Anterior cingulate cortex (tissue), 58 donors: ENCODE measurements around the gene ZNF653.
"Not testable (repeated sequence)": the region's sequence is repeated elsewhere in the genome, so short reads cannot be mapped to it uniquely, and the experiment has no call there.

Experiments used
- DNase-seq, 58 donors: peaks; one replicate each; lab custom pipeline; 2025; lab: John Stamatoyannopoulos, UW

ZNF653 gene

DNA sequence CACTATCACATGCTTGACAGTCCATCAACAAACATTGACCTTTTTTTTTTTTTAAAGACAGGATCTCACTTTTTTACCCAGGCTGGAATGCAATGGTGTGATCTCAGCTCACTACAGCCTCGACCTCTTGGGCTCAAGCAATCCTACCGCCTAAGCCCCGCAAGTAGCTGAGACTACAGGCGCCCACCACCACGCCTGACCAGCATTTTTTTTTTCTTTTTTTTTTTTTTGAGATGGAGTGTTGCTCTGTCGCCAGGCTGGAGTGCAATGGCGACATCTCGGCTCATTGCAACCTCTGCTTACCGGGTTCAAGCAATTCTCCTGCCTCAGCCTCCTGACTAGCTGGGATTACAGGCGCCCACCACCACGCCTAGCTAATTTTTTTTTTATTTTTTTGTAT lies 46.7 kb downstream of the ZNF653 start:
- not testable (repeated sequence) for DNase-seq

DNA sequence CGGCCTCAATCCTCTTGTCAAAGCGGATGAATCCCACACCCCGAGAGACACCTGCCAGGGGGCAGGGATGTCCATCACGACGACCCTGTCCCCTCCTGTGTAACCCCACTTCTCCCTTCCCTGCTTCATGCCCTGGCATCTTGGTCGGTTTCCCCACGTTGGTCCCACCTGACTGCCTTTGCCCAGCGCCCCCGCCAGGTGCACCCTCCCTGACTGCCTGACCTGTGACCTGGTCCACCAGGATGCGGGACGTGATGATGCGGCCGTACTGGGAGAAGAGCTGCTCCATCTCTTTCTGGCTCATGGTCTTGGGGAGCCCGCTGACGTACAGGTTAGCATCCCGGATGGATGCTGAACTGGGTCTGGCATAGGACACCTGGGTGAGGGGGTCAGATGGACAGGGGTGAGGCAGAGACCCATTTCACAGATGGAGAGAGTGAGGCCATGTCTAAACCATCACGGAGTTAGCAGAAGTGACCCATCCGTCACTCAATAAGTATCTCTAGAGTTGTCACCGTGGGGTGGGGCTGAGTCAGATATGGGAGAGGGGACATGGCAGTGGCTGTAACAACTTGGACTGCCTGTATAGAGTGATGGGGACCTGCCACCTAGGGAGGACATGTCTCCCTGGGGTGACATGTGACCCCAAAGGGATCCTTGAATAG lies 47.3 kb downstream of the ZNF653 start:
- no peak for DNase-seq

DNA sequence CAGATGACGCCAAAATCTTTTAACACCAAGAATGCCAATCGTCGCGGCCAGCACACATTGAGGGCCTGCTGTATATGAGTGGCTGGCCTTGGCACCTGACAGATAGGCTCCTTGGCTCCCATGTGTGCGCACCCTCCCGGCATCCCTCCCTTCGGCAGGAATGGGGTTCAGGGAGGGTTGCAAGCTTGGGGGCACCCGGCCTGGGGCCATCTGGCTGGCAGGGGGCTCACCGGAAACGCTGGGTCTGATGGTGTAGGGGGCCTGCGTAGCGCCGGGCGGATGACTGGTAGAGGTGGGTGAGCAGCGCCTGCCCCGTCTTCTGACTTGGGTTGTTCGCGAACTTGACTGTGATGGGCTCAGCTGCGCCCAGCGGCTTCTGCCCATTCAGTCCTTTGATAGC lies 47.8 kb downstream of the ZNF653 start:
- DNase-seq, result no peak

DNA sequence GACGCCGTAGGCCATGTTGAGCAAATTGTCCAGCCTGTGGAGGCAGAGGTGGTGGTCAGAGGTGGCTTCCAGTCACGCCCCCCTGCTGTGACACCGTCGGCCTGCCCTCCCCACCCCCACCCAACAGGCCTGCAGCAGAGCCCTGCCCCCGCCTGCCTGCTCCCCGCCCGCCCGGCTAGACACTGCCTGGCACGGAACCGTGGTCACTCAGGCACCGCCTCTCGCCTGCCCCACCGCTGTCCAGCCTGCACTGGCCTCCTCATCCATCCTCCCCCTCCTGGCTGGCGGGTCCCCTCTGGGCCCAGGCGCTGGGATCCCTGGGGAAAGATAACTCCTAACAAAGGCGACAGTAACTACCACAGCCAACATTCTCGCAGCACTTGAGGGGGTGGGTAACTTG lies 48.5 kb downstream of the ZNF653 start:
- DNase-seq, result peak in 53 of 58 donors; percentile 9 to 95 (median 76)

DNA sequence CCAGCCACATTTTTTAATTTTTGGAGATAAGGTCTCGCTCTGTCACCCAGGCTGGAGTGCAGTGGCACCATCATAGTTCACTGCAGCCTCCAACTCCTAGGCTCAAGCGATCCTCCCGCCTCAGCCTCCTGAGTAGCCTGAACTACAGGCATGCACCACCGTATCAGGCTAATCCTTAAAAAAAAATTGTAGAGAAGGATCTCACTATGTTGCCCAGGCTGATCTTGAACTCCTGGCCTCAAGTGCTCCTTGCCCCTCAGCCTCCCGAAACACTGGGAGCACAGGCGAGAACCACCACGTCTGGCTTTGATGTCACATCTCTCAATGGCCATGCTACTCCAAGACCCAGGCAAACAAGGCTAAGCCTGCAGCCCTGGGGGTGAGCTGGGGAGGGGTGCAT lies 49.0 kb downstream of the ZNF653 start:
- no peak for DNase-seq

DNA sequence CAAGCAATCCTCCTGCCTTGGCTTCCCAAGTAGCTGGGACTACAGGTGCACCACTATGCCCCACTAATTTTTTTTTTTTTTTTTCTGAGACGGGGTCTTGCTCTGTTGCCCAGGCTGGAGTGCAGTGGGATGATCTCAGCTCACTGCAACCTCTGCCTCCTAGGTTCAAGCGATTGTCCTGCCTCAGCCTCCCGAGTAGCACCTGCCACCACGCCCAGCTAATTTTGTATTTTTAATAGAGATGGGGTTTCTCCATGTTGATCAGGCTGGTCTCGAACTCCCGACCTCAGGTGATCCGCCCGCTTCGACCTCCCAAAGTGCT lies 50.4 kb downstream of the ZNF653 start:
- not testable (repeated sequence) for DNase-seq

DNA sequence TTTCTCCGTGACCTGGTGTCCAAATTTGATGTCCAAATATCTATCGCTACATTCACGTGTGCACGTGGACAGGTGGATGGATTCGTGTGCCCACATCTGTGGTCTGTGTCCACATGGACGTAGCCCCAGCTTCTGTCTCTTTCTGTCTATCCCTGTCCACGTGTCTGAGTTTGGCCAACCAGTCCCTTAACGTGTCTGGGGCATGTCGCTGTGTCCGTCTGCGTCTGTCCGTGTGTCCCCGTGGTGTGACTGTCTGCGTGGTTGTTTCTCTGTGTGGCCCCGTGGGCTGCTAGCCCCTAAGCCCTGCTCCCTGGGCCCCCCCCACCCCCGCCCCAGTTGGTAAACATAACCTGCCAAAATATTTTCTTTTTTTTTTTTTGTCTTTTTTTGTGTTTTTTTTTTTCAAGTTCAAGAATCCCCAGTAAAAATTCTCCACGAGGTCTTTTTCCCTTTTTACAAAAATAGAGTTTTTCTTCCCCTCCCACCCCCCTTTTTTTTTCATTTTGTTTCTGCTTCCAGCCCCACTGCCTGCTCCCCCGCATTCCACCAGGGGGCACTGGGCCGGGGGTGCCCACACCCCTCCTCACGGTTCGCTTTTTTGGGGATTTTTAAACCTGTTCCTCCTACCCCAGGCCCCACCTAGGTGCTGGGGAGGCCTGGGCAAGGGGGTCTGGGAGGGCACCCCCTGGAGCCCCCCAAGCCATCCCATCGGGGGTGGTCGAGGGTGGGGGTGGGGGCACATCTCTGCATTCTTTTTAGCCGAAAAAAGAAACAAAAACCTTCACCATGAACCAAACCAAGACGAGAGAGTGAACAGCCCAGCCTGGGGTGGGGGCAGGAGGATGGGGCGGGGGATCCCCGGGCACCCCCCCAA lies 51.9 kb downstream of the ZNF653 start:
- DNase-seq, result no peak

DNA sequence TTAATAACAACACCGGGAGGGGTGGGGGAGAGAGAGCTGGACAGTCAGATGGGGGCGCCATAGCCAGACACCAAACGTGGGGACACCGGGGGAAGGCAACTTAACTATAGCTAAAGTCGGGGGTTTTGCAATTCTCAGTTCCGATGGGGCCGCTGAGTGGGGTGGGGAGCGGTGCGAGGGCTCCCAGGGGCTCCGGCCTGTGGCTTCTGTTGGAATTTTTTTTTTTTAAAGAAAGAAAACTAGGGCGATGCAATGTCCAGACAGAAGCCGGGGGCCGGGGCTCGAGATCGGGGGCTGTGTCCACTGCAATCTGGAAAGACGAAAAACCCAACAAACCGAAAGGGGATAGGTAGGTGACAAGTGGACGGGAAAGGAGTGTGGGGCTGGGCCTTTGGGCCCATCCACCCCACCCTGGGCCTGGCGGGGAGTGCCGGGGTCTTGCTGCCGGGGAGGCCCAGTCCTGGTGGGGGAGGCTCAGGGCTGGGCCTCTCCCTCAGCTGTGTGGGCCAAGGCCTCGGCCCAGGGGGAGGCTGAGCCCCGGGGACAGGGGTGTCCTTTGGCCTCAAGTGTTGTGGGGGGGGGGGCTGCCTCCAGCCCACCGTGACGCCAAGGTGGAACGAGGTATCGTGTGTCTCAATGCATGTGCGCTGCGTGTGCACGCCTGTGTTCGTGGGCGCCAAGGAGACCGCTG lies 52.9 kb downstream of the ZNF653 start:
- DNase-seq, result peak in 4 of 58 donors; percentile 7 to 16 (median 12)

DNA sequence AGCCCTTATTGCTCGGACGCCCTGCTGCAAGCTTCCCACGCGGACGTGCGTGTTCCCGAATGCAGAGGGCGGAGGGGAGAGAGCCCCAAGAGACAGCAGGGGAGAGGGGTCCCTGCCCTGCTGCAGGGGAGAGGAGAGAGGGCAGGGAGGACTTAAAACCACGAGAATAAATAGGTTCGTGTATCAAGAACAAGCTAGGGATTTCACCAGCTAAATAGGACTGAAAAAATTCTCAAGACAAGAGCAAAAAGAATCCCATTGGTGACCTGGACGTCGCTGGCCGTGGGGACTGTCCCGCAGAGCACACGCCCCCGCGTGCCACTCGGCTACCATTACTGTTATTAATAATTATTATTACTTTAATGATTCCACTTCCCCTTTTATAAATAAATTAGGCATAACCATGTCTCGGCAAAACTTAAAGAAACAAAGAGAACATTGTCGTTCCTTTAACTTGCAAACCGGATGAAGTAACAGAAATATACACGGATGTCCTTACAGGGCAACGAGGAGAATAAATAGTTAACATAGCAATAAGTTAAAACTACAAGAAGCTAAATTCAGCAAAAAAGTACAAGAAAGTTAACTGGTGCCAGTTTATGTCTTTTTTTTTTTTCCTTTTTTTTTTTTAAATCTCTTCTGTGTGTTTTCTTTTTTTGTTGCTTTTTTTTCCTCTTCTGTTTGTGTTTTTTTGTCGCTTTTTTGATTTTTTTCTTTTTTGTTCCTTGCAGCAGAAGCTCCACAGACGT lies 53.6 kb downstream of the ZNF653 start:
- DNase-seq, result no peak

DNA sequence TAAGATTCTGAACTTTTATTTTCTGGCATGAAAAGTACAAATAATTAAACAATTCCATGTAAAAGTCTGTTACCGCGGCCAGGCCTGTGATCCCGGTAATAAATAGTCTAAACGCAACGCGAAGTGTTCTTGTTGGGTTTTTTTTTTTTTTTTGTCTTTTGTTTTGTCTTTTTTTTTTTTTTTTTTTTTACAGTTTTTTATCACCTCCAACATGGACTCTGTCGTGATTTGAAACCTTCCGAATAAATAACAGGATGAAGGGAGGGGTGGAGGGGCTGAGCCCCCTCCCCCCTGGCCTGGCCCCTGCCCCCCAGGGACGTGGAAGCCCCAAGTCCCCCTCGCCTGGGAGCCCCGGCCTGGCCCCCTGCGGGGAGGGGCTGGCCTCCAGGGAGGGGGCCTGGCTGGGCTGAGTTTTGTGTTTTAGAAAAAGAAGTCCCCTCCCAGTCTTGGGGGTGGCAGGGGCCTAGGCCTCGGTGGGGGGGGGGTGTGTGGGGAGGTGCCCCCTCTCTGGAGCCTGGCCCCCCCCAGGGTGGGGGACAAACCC lies 54.2 kb downstream of the ZNF653 start:
- DNase-seq, result no peak

DNA sequence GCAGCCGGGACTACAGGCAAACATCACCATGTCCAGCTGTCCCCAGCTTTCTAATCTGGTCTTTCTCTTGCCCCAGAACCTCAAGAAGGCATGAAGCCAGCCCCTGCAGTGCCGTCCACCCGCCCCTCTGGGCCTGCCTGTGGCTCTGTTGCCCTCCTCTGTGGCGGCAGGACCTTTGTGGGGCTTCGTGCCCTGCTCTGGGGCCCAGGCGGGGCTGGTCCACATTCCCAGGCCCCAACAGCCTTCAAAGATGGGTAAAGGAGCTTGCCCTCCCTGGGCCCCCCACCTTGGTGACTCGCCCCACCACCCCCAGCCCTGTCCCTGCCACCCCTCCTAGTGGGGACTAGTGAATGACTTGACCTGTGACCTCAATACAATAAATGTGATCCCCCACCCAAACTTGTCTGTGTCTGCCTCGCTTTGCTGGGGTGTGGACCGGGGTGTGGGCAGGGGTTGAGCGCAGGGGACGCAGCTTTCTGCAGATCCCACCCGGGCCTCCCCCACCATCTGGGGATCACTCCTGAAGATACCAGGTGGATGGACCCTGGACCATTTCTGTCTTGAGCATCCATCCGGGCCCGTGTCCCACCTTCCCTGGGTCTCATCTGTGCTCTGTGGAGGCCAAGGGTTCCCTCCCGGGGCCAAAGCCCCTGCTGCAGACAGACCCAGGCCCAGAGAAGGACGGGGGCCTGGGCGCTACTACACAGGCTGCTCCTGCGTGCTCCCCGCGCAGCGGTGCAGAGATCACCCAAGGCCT lies 54.9 kb downstream of the ZNF653 start:
- no peak for DNase-seq

DNA sequence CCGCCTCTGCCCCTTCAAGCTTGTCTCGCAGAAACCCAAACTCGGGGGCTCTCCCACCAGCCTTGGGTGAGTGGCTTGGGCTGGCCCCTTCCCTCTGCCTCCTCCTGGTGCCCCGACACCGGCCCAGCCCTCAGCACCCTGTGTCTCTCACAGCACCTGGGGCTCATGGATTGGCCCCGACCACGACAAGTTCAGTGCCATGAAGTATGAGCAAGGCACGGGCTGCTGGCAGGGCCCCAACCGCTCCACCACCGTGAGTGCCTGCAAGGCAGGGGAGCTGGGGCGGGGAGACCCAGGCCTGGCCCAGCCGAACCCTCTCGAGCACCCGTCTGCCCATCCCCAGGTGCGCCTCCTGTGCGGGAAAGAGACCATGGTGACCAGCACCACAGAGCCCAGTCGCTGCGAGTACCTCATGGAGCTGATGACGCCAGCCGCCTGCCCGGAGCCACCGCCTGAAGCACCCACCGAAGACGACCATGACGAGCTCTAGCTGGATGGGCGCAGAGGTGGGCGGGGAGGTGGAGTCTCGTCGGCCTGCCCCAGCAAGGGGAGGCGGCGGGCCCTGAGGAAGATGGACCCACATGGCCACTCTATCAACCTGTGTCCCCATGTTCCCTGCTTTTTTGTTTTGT lies 56.6 kb downstream of the ZNF653 start:
- peak in 1 of 58 donors; percentile 45 for DNase-seq

DNA sequence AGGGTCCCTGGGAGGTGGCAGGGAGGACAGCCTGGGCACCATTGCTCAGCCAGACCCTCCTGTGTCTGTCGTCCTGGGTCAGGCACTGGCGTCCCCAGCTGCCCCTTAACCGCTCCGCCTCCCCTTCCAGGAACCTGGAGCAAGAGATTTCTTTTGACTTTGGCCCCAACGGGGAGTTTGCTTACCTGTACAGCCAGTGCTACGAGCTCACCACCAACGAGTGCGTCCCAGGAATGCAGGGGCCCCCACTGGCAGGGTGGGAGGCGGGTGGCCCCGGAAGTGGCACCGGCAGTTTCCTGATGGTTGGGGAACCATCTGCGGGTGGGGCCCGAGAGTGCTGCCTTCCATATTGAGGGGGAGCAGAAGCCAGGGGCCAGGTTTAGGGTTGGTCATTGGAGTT lies 57.2 kb downstream of the ZNF653 start:
- DNase-seq, result no peak

DNA sequence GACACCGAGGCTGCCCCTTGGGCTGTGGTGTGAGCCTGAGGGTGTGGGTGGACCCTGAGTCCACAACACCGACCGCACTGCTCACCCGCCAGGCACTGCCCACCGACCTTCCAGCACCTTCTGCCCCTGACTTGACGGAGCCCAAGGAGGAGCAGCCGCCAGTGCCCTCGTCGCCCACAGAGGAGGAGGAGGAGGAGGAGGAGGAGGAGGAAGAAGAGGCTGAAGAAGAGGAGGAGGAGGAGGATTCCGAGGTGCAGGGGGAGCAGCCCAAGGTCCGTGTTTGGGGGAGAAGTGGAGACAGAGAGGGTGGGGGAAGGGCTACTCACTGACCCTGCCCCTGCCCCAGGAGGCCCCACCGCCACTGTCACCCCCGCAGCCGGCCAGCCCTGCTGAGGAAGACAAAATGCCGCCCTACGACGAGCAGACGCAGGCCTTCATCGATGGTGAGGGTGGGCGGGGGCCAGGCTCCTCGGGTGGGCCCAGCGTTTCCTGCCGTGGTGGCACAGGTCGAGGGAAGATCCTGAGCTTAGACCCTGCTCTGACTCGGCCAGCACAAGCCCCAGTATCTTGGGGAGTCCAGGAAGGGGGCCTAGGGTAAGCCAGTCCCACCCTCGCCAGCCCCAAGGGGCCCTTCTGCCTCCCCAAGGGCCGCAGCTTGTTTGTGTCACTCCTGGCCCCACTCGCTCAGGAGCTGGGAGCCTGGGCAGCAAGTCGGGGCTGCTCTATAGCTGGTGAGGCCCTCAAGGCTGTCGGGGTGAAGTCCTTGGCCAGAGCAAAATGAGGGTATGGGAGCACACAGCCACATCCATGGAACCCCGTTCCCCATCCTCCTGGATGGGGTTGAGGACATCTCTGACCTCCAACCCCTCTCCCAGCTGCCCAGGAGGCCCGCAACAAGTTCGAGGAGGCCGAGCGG lies 58.0 kb downstream of the ZNF653 start:
- peak in 1 of 58 donors; percentile 46 for DNase-seq

DNA sequence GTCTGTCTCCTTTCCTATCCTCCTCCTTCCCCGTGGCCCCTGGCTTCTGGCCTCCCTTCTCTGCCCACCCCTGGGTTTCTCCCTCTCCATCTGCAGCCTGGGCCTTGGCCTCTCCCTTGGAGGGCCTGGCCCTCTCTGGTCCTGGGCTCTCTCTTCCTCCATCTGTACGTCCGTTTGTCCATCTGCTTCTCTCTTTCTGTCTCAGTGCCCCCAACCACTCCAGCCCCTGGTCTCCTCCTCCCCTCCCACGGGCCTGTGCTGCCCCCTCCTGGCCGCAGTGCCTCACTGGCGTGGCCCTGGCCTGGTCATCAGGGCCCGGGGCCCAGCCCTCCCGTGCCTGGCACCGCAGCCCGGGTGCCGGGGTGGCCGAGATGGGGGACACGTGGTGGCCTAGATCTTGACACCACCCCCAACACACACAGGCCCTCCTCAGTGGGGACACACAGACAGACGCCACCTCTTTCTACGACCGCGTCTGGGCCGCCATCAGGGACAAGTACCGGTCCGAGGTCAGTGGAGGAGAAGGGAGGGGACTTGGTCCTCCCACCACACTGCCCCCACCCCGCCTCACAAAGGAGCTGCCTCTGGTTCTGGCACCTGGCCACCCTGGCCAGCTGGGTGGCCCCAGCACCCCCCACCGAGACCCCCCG lies 58.9 kb downstream of the ZNF653 start:
- DNase-seq, result peak in 56 of 58 donors; percentile 12 to 93 (median 72)

DNA sequence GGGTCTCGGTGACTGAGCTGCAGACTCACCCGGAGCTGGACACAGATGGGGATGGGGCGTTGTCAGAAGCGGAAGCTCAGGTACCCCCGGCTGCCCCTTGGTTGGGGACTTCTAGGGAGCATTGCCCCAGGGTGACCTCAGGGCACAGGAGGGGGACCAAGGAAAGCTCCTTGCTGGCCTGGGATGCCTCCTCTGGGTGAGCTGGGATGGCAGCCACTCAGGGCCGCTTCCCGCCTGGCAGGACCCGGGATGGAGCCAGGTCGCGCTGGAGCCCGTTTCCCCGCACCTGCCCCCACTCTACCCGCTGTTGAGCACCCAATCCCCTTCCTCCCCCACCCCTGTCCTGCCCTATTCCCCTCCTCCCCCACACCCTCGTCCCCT lies 59.4 kb downstream of the ZNF653 start:
- peak in 3 of 58 donors; percentile 13 to 62 (median 48) for DNase-seq

DNA sequence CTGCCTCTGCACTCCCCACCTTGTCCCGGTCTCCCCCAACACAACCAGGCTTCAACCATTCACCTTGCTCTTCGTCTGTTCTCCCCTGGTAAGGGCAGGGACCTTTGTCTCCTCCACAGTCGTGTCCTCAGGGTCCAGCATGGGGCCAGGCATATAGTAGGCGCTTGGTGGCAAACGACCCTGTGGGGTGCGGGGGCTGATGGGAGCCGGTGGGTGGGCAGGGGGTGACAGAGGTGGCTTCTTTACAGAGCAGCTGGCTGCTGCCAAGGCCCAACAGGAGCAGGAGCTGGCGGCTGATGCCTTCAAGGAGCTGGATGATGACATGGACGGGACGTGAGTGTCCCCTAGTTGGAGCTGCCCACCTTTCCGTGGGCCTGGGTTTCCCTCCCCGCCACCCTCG lies 60.5 kb downstream of the ZNF653 start:
- no peak for DNase-seq

DNA sequence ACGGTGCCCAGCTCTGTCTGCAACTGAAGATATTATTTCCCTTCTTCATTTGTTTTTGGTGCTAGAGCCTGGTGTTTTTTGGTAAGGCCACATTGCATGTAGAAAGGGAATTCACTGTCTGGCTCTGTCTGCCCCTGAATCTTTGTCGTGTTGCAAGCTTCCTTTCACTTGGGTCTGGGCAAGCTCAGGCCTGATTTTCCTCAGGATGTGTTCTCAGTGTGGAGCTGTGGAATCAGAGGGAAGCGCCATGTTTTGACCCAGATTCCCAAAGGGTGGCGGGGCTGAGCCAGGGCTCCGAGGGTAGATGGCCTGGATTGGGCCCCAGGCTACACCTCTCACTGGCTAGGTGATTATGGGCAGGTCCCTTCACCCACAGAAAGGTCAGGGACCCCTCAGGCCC lies 61.6 kb downstream of the ZNF653 start:
- no peak for DNase-seq
